Measurements from ENCODE around the gene SLC15A1. TPM values are rescaled to one million over a fixed set of nuclear protein-coding genes. Genes with fewer than 3 reads are reported as not detected.
A peak's percentile ranks its signal among the peaks of the same experiment; 100 is the strongest.

The SLC15A1 gene
- total RNA-seq, 1 experiment from 2014 or later = not detected

- no peak for DNase-seq (ENCODE audit: extremely low read depth, low read depth)
Observed at GRCh38 chr13:98710521-98710920, 42.0 kb downstream of the SLC15A1 start.

GRCh38 chr13:98707281-98707999 is 45.0 kb downstream of the SLC15A1 start:
- DNase-seq (ENCODE audit: extremely low read depth, low read depth) = no peak

GRCh38 chr13:98706446-98707110 is 45.9 kb downstream of the SLC15A1 start:
- no peak for DNase-seq (ENCODE audit: extremely low read depth, low read depth)

- DNase-seq (ENCODE audit: extremely low read depth, low read depth) = no peak
Observed at GRCh38 chr13:98697791-98698190, 54.7 kb downstream of the SLC15A1 start.

- DNase-seq (ENCODE audit: extremely low read depth, low read depth) = no peak
Observed at GRCh38 chr13:98693756-98694155, 58.7 kb downstream of the SLC15A1 start.

- no peak for DNase-seq (ENCODE audit: extremely low read depth, low read depth)
Observed at GRCh38 chr13:98691360-98691759, 61.1 kb downstream of the SLC15A1 start.

- DNase-seq (ENCODE audit: extremely low read depth, low read depth) = no peak
Observed at GRCh38 chr13:98690348-98691022, 62.0 kb downstream of the SLC15A1 start.

GRCh38 chr13:98689347-98689968 is 63.0 kb downstream of the SLC15A1 start:
- DNase-seq (ENCODE audit: extremely low read depth, low read depth) = no peak

GRCh38 chr13:98688373-98688772 is 64.1 kb downstream of the SLC15A1 start:
- no peak for DNase-seq (ENCODE audit: extremely low read depth, low read depth)

- DNase-seq (ENCODE audit: extremely low read depth, low read depth) = no peak
Observed at GRCh38 chr13:98687319-98687718, 65.2 kb downstream of the SLC15A1 start.

- DNase-seq (ENCODE audit: extremely low read depth, low read depth) = no peak
Observed at GRCh38 chr13:98686270-98686669, 66.2 kb downstream of the SLC15A1 start.

GRCh38 chr13:98685146-98685545 is 67.3 kb downstream of the SLC15A1 start:
- no peak for DNase-seq (ENCODE audit: extremely low read depth, low read depth)

GRCh38 chr13:98681049-98681448 is 71.4 kb downstream of the SLC15A1 start:
- DNase-seq (ENCODE audit: extremely low read depth, low read depth) = no peak

- DNase-seq (ENCODE audit: extremely low read depth, low read depth) = no peak
Observed at GRCh38 chr13:98678741-98679140, 73.7 kb downstream of the SLC15A1 start.

- DNase-seq (ENCODE audit: extremely low read depth, low read depth) = no peak
Observed at GRCh38 chr13:98677398-98677797, 75.1 kb downstream of the SLC15A1 start.

- no peak for DNase-seq (ENCODE audit: extremely low read depth, low read depth)
Observed at GRCh38 chr13:98676239-98676638, 76.2 kb downstream of the SLC15A1 start.

GRCh38 chr13:98675837-98676236 is 76.6 kb downstream of the SLC15A1 start:
- DNase-seq (ENCODE audit: extremely low read depth, low read depth) = no peak

GRCh38 chr13:98675066-98675465 is 77.4 kb downstream of the SLC15A1 start:
- no peak for DNase-seq (ENCODE audit: extremely low read depth, low read depth)

GRCh38 chr13:98672947-98673613 is 79.4 kb downstream of the SLC15A1 start:
- peak; percentile 42 for DNase-seq (ENCODE audit: extremely low read depth, low read depth)

GRCh38 chr13:98668155-98668554 is 84.3 kb downstream of the SLC15A1 start:
- DNase-seq (ENCODE audit: extremely low read depth, low read depth) = no peak

GRCh38 chr13:98665638-98665995 is 86.9 kb downstream of the SLC15A1 start:
- no peak for DNase-seq (ENCODE audit: extremely low read depth, low read depth)

Data from NCI-H460 (cell line).